HepG2 (cell line): ENCODE measurements around the gene ABHD4. TPM values are rescaled to one million over a fixed set of nuclear protein-coding genes. Genes with fewer than 3 reads are reported as not detected.
A peak's percentile ranks its signal among the peaks of the same experiment; 100 is the strongest.

Experiments
- CHCHD3 ChIP-seq: sonication (generic); formaldehyde crosslinking; IDR thresholded peaks from 2 replicates; pipeline ENCODE4 v1.8.0; 2022; ENCODE audit warnings: mild to moderate bottlenecking, missing genetic modification reagents, moderate library complexity
- ETV5 ChIP-seq: IDR thresholded peaks from 2 replicates; pipeline ENCODE4 v1.6.1; 2018; ENCODE audit warnings: missing biosample characterization, missing genetic modification reagents, inconsistent platforms, borderline replicate concordance
- KDM2A ChIP-seq: sonication (generic); formaldehyde crosslinking; IDR thresholded peaks from 2 replicates; pipeline ENCODE4 v1.4.0; 2020; ENCODE audit warnings: low read depth, missing genetic modification reagents, borderline replicate concordance
- PTBP1 ChIP-seq: fragments of 200-400 bp; formaldehyde crosslinking; IDR thresholded peaks from 2 replicates; pipeline ENCODE4 v1.6.1; 2018; ENCODE audit warnings: low read length, low read depth; ENCODE audit not compliant: poor library complexity, severe bottlenecking
- TAF1 ChIP-seq: sonication (generic); formaldehyde crosslinking; IDR thresholded peaks from 2 replicates; pipeline ENCODE4 v1.4.0; 2020; ENCODE audit warnings: missing genetic modification reagents
- TCF7L2 ChIP-seq: IDR thresholded peaks from 2 replicates; pipeline ENCODE4 v1.6.1; 2011; ENCODE audit warnings: mild to moderate bottlenecking, low read depth, low read length, moderate library complexity
- YY1 ChIP-seq: IDR thresholded peaks from 2 replicates; pipeline ENCODE4 v1.6.1; 2011; ENCODE audit warnings: low read length, low read depth, moderate library complexity, mild to moderate bottlenecking; ENCODE audit not compliant: insufficient read depth, insufficient replicate concordance
- ZSCAN9 ChIP-seq: IDR thresholded peaks from 2 replicates; pipeline ENCODE4 v1.6.1; 2016; ENCODE audit warnings: borderline replicate concordance
- polyA plus RNA-seq, 8 experiments: library from polyadenylated mRNA; depleted of rRNA in 3 of 8; stranded (reverse) in 7 of 8; unstranded in 1 of 8; fragments of >200 nt; fragmentation: Illumina TruSeq in 4 of 8; extraction: Trizol in 4 of 8; gene quantifications; 2 replicates each; pipeline versions ENCODE4 v1.2.1 to v1.2.3, GENCODE V29; 2011 to 2016; ENCODE audit warnings: low read depth in 4 of 8, missing spikeins in 1 of 8, mixed read lengths in 1 of 8; ENCODE audit not compliant: insufficient read depth in 1 of 8
- total RNA-seq, 5 experiments: library from RNA; depleted of rRNA; stranded (reverse); fragments of >200 nt; fragmentation: Illumina TruSeq; extraction: Trizol; gene quantifications; 2 replicates each; pipeline ENCODE4 v1.2.3, GENCODE V29; 2016; ENCODE audit warnings: low read depth in 1 of 5
- TF ChIP-seq, protein P1 (sequence below): sonication (generic); formaldehyde crosslinking; IDR thresholded peaks from 2 replicates; pipeline ENCODE4 v1.4.0; 2020; ENCODE audit warnings: missing genetic modification reagents
- TF ChIP-seq, protein P2 (sequence below): sonication (generic); formaldehyde crosslinking; IDR thresholded peaks from 2 replicates; pipeline ENCODE4 v1.5.0; 2020; ENCODE audit warnings: mild to moderate bottlenecking, missing genetic modification reagents
- TF ChIP-seq, protein P3 (sequence below): sonication (generic); formaldehyde crosslinking; IDR thresholded peaks from 2 replicates; pipeline ENCODE4 v1.8.1; 2022; ENCODE audit warnings: low read depth, mild to moderate bottlenecking, missing genetic modification reagents

Gene ABHD4
- total and polyA plus RNA-seq, 2 of the 13 experiments (the other 11 are each of a cell fraction or from before 2014, with no cell fraction given) = 16.1 to 47.5 TPM

DNA sequence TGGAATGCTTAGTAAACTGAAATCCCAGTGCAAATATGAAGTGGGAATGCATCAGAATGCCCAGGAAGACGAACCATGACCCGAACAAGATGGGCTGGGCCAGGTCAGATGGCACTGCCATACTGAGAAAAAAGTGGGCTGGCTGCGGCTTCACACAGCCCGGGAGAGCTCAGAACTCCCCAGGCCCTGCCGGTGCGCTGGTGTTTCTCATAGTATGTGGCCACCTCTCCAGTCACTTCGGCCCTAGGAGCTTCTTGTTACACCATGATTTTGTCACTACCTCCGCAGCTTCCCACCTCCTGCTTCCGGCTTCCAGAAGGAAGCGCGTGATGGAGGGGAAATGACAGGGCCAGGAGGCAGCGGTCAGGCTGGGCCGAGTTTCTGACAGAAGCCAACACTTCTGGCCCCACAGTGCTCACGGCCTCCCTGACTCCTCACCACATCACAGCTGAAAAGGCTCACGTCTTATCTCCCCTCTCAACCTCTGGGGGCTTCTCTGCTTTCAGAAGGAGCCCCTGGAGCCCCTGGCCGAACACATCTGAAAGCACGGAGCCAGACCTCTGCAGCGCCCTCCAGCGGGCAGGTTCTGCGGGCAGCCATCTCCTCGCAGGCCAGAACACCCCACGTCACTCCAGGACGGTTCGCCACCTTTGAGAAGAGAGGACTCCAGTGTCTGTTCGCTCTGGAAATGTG is 39.7 kb upstream of the ABHD4 start (continued):
- TF ChIP-seq, protein P1, sequence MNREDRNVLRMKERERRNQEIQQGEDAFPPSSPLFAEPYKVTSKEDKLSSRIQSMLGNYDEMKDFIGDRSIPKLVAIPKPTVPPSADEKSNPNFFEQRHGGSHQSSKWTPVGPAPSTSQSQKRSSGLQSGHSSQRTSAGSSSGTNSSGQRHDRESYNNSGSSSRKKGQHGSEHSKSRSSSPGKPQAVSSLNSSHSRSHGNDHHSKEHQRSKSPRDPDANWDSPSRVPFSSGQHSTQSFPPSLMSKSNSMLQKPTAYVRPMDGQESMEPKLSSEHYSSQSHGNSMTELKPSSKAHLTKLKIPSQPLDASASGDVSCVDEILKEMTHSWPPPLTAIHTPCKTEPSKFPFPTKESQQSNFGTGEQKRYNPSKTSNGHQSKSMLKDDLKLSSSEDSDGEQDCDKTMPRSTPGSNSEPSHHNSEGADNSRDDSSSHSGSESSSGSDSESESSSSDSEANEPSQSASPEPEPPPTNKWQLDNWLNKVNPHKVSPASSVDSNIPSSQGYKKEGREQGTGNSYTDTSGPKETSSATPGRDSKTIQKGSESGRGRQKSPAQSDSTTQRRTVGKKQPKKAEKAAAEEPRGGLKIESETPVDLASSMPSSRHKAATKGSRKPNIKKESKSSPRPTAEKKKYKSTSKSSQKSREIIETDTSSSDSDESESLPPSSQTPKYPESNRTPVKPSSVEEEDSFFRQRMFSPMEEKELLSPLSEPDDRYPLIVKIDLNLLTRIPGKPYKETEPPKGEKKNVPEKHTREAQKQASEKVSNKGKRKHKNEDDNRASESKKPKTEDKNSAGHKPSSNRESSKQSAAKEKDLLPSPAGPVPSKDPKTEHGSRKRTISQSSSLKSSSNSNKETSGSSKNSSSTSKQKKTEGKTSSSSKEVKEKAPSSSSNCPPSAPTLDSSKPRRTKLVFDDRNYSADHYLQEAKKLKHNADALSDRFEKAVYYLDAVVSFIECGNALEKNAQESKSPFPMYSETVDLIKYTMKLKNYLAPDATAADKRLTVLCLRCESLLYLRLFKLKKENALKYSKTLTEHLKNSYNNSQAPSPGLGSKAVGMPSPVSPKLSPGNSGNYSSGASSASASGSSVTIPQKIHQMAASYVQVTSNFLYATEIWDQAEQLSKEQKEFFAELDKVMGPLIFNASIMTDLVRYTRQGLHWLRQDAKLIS (CRISPR knock-in tag) = no peak
- peak; percentile 65 for TF ChIP-seq PTBP1
- no peak for TF ChIP-seq ETV5 (CRISPR knock-in tag)
- TF ChIP-seq, protein P2, sequence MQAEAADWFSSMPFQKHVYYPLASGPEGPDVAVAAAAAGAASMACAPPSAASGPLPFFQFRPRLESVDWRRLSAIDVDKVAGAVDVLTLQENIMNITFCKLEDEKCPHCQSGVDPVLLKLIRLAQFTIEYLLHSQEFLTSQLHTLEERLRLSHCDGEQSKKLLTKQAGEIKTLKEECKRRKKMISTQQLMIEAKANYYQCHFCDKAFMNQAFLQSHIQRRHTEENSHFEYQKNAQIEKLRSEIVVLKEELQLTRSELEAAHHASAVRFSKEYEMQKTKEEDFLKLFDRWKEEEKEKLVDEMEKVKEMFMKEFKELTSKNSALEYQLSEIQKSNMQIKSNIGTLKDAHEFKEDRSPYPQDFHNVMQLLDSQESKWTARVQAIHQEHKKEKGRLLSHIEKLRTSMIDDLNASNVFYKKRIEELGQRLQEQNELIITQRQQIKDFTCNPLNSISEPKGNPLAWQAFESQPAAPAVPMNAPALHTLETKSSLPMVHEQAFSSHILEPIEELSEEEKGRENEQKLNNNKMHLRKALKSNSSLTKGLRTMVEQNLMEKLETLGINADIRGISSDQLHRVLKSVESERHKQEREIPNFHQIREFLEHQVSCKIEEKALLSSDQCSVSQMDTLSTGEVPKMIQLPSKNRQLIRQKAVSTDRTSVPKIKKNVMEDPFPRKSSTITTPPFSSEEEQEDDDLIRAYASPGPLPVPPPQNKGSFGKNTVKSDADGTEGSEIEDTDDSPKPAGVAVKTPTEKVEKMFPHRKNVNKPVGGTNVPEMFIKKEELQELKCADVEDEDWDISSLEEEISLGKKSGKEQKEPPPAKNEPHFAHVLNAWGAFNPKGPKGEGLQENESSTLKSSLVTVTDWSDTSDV (CRISPR knock-in tag) = no peak
- 0 out of 2 replicates have a peak, but pooled peaks have one; percentile 35 for TF ChIP-seq ZSCAN9 (CRISPR knock-in tag)
- TF ChIP-seq, protein P3, sequence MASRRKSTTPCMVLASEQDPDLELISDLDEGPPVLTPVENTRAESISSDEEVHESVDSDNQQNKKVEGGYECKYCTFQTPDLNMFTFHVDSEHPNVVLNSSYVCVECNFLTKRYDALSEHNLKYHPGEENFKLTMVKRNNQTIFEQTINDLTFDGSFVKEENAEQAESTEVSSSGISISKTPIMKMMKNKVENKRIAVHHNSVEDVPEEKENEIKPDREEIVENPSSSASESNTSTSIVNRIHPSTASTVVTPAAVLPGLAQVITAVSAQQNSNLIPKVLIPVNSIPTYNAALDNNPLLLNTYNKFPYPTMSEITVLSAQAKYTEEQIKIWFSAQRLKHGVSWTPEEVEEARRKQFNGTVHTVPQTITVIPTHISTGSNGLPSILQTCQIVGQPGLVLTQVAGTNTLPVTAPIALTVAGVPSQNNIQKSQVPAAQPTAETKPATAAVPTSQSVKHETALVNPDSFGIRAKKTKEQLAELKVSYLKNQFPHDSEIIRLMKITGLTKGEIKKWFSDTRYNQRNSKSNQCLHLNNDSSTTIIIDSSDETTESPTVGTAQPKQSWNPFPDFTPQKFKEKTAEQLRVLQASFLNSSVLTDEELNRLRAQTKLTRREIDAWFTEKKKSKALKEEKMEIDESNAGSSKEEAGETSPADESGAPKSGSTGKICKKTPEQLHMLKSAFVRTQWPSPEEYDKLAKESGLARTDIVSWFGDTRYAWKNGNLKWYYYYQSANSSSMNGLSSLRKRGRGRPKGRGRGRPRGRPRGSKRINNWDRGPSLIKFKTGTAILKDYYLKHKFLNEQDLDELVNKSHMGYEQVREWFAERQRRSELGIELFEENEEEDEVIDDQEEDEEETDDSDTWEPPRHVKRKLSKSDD (CRISPR knock-in tag) = no peak
- TF ChIP-seq KDM2A (CRISPR knock-in tag) = peak; percentile 41; the same call in 1 of the 2 replicates
- TF ChIP-seq CHCHD3 (CRISPR knock-in tag) = no peak
- TF ChIP-seq TAF1 = 0 out of 2 replicates have a peak, but pooled peaks have one; percentile 23
- no peak for TF ChIP-seq TCF7L2
- TF ChIP-seq YY1 = peak; percentile 45
